Measurements from ENCODE around the gene APRT. TPM values are rescaled to one million over a fixed set of nuclear protein-coding genes. Genes with fewer than 3 reads are reported as not detected.

The APRT gene
- total and polyA plus RNA-seq, 2 of the 8 experiments (the other 6 are each of a cell fraction or from before 2014, with no cell fraction given): 221 to 267 TPM

DNA sequence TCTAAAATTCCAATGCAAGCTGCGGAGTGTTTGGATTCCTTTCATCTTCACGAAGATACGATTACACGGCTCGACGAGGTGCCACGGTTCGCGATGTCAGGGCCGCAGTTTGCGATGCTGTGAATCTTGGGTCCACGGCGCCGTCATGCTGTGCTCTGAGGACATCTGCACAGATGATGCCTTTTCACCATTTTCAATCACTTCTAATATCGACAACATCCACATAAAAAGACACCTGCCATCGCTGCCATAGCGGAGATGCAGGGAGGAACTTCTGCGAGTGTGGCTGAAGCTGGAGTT is 6.8 kb upstream of the APRT start (continued):
- TF ChIP-seq, protein P1, sequence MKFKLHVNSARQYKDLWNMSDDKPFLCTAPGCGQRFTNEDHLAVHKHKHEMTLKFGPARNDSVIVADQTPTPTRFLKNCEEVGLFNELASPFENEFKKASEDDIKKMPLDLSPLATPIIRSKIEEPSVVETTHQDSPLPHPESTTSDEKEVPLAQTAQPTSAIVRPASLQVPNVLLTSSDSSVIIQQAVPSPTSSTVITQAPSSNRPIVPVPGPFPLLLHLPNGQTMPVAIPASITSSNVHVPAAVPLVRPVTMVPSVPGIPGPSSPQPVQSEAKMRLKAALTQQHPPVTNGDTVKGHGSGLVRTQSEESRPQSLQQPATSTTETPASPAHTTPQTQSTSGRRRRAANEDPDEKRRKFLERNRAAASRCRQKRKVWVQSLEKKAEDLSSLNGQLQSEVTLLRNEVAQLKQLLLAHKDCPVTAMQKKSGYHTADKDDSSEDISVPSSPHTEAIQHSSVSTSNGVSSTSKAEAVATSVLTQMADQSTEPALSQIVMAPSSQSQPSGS (IDR thresholded peaks at IDR 0.05; ENCODE audit: low read length): no peak
- no peak for TF ChIP-seq JUND (IDR thresholded peaks at IDR 0.05; ENCODE audit: low read length)
- no peak for TF ChIP-seq CEBPB (IDR thresholded peaks at IDR 0.05; ENCODE audit: low read depth, low read length)
- TF ChIP-seq SP1 (IDR thresholded peaks at IDR 0.05; ENCODE audit: low read depth, low read length): no peak
- no peak for TF ChIP-seq YY1 (IDR thresholded peaks at IDR 0.05; ENCODE audit: low read depth, low read length)

Data from H1 (cell line).